IMR-90 (cell line): ENCODE measurements around the gene SLC9A5. TPM values are rescaled to one million over a fixed set of nuclear protein-coding genes. Genes with fewer than 3 reads are reported as not detected.
A peak's percentile ranks its signal among the peaks of the same experiment; 100 is the strongest.

Experiments
- ATAC-seq: fragments of 200-7000 bp; cut with Tn5 transposase; 2 replicates; pipeline ENCODE4 v1.9.1; 2020; ENCODE audit warnings: low read depth, mild to moderate bottlenecking, moderate library complexity
- BruUV-seq: library from RNA; stranded (reverse); fragments of 400-500 nt; replicated peaks from 2 replicates; lab custom pipeline; 2021; lab: Mats Ljungman, UMichigan
- CTCF ChIA-PET: fragments of 300-600 bp; formaldehyde crosslinking; extraction: SDS; loops from one replicate; lab custom pipeline; 2021; ENCODE audit warnings: antibody characterized with exemption; lab: Yijun Ruan, JAX
- POLR2A ChIA-PET: fragments of 300-600 bp; sonication (Branson Sonifier 250); formaldehyde crosslinking; loops from one replicate; lab custom pipeline; 2022; ENCODE audit warnings: antibody characterized with exemption; ENCODE audit not compliant: unreplicated experiment; lab: Charles Lee
- DNase-seq: peaks from one replicate; pipeline ENCODE4 v3.0.0; 2013
- H2AFZ ChIP-seq: replicated peaks from 2 replicates; pipeline ENCODE3; 2013; ENCODE audit warnings: low read length, mild to moderate bottlenecking; ENCODE audit not compliant: poor library complexity
- H2AK5ac ChIP-seq: 2 replicates; pipeline ENCODE4 v1.6.1; 2013; ENCODE audit warnings: low read depth, low read length, inconsistent platforms
- H2AK9ac ChIP-seq: replicated peaks from 2 replicates; pipeline ENCODE3; 2013; ENCODE audit warnings: mild to moderate bottlenecking, low read depth, low read length, moderate library complexity; ENCODE audit not compliant: poor library complexity
- H2BK120ac ChIP-seq: 2 replicates; pipeline ENCODE4 v1.6.1; 2013; ENCODE audit warnings: low read depth, low read length, inconsistent platforms
- H2BK15ac ChIP-seq: 3 replicates; pipeline ENCODE4 v1.6.1; 2013; ENCODE audit warnings: low read depth, low read length, inconsistent platforms
- H2BK20ac ChIP-seq: 2 replicates; pipeline ENCODE4 v1.6.1; 2013; ENCODE audit warnings: low read depth, mild to moderate bottlenecking, inconsistent platforms, low read length, moderate library complexity
- H2BK5ac ChIP-seq: 2 replicates; pipeline ENCODE4 v1.6.1; 2013; ENCODE audit warnings: mild to moderate bottlenecking, low read depth, low read length, inconsistent platforms; ENCODE audit not compliant: poor library complexity, severe bottlenecking
- H3K14ac ChIP-seq: replicated peaks from 2 replicates; pipeline ENCODE4 v1.6.1; 2013; ENCODE audit warnings: low read depth, low read length, inconsistent platforms
- H3K18ac ChIP-seq: 2 replicates; pipeline ENCODE4 v1.6.1; 2013; ENCODE audit warnings: low read depth, low read length, control low read depth
- H3K23ac ChIP-seq: 2 replicates; pipeline ENCODE4 v1.6.1; 2013; ENCODE audit warnings: low read depth, low read length, inconsistent platforms
- H3K27ac ChIP-seq: 2 replicates; pipeline ENCODE4 v1.5.1; 2013; ENCODE audit warnings: mild to moderate bottlenecking, control low read depth, low read length; ENCODE audit not compliant: insufficient read depth
- H3K27me3 ChIP-seq: 2 replicates; pipeline ENCODE4 v1.6.1; 2013; ENCODE audit warnings: low read length; ENCODE audit not compliant: control insufficient read depth, insufficient read depth
- H3K36me3 ChIP-seq: 2 replicates; pipeline ENCODE4 v1.6.1; 2013; ENCODE audit warnings: low read length, mixed read lengths; ENCODE audit not compliant: control insufficient read depth, insufficient read depth
- H3K4ac ChIP-seq: 2 replicates; pipeline ENCODE4 v1.6.1; 2013; ENCODE audit warnings: low read depth, low read length, inconsistent platforms
- H3K4me1 ChIP-seq: 2 replicates; pipeline ENCODE4 v1.6.1; 2013; ENCODE audit warnings: low read length, mixed read lengths; ENCODE audit not compliant: control insufficient read depth, insufficient read depth
- H3K4me2 ChIP-seq: 2 replicates; pipeline ENCODE4 v1.6.1; 2013; ENCODE audit warnings: low read depth, mild to moderate bottlenecking, control low read depth, low read length, moderate library complexity
- H3K4me3 ChIP-seq: 2 replicates; pipeline ENCODE4 v1.5.1; 2013; ENCODE audit warnings: low read depth, mild to moderate bottlenecking, control low read depth, low read length, moderate library complexity; ENCODE audit not compliant: insufficient read depth
- H3K56ac ChIP-seq: 2 replicates; pipeline ENCODE4 v1.6.1; 2013; ENCODE audit warnings: low read length, inconsistent platforms; ENCODE audit not compliant: insufficient read depth; ENCODE audit errors: extremely low read depth
- H3K79me1 ChIP-seq, 2 experiments: 2 replicates each; pipeline ENCODE4 v1.6.1; 2013; ENCODE audit warnings: low read length in 2 of 2, inconsistent platforms in 1 of 2, low read depth in 1 of 2
- H3K9ac ChIP-seq: 2 replicates; pipeline ENCODE4 v1.6.1; 2013; ENCODE audit warnings: low read depth, low read length, control low read depth
- H3K9me1 ChIP-seq: 2 replicates; pipeline ENCODE4 v1.6.1; 2013; ENCODE audit warnings: low read length, inconsistent platforms; ENCODE audit not compliant: insufficient read depth
- H3K9me3 ChIP-seq: 2 replicates; pipeline ENCODE4 v1.6.1; 2013; ENCODE audit warnings: low read length; ENCODE audit not compliant: control insufficient read depth, insufficient read depth
- H4K20me1 ChIP-seq: 2 replicates; pipeline ENCODE4 v1.6.1; 2013; ENCODE audit warnings: low read length, inconsistent platforms; ENCODE audit not compliant: insufficient read depth
- H4K5ac ChIP-seq: 2 replicates; pipeline ENCODE4 v1.6.1; 2013; ENCODE audit warnings: mild to moderate bottlenecking, low read depth, low read length, control low read depth
- H4K8ac ChIP-seq, 2 experiments: 2 replicates each; pipeline ENCODE4 v1.6.1; 2013; ENCODE audit warnings: low read depth in 2 of 2, low read length in 2 of 2, control low read depth in 1 of 2, inconsistent platforms in 1 of 2
- H4K91ac ChIP-seq: 2 replicates; pipeline ENCODE4 v1.6.1; 2013; ENCODE audit warnings: low read depth, low read length, inconsistent platforms; ENCODE audit not compliant: insufficient read depth
- BHLHE40 ChIP-seq: fragments of 150-350 bp; IDR thresholded peaks from 2 replicates; pipeline ENCODE4 v1.6.1; 2016; ENCODE audit warnings: mild to moderate bottlenecking, low read depth, low read length
- CEBPB ChIP-seq: IDR thresholded peaks from 2 replicates; pipeline ENCODE4 v1.6.1; 2012; ENCODE audit warnings: low read depth, low read length, improper control_type of control experiment
- CHD1 ChIP-seq: IDR thresholded peaks from 2 replicates; pipeline ENCODE4 v1.6.1; 2012; ENCODE audit warnings: low read depth, low read length, improper control_type of control experiment
- FOS ChIP-seq: fragments of 150-350 bp; IDR thresholded peaks from 2 replicates; pipeline ENCODE4 v1.6.1; 2016; ENCODE audit warnings: low read depth, low read length
- MAFK ChIP-seq: IDR thresholded peaks from 2 replicates; pipeline ENCODE4 v1.6.1; 2012; ENCODE audit warnings: low read depth, low read length, improper control_type of control experiment
- MAZ ChIP-seq: IDR thresholded peaks from 2 replicates; pipeline ENCODE4 v1.6.1; 2012; ENCODE audit warnings: low read depth, mild to moderate bottlenecking, low read length, improper control_type of control experiment, moderate library complexity, borderline replicate concordance
- MXI1 ChIP-seq: IDR thresholded peaks from 2 replicates; pipeline ENCODE4 v1.6.1; 2012; ENCODE audit warnings: low read depth, mild to moderate bottlenecking, low read length, moderate library complexity, borderline replicate concordance
- NFE2L2 ChIP-seq: fragments of 150-350 bp; IDR thresholded peaks from 2 replicates; pipeline ENCODE4 v1.6.1; 2016; ENCODE audit warnings: low read depth, mild to moderate bottlenecking, low read length
- RAD21 ChIP-seq: IDR thresholded peaks from 2 replicates; pipeline ENCODE4 v1.6.1; 2012; ENCODE audit warnings: low read length, improper control_type of control experiment
- RFX5 ChIP-seq: IDR thresholded peaks from 2 replicates; pipeline ENCODE4 v1.8.0; 2012; ENCODE audit warnings: low read depth, mild to moderate bottlenecking, low read length, moderate library complexity
- SMC3 ChIP-seq: fragments of 150-350 bp; IDR thresholded peaks from 2 replicates; pipeline ENCODE4 v1.6.1; 2016; ENCODE audit warnings: low read depth, mild to moderate bottlenecking, antibody characterized with exemption, low read length, moderate library complexity
- WGBS, 2 experiments: methylation state at CpG; one replicate each; pipeline versions ENCODE4 v1.1.5 to v1.1.7; 2013; ENCODE audit warnings: missing lambda C conversion rate in 2 of 2; ENCODE audit not compliant: insufficient read length in 1 of 2; ENCODE audit errors: extremely low coverage in 2 of 2; 5-methylcytosine and 5-hydroxymethylcytosine counted together
- dilution Hi-C: fragments of 300-500 bp; cut with HindIII; formaldehyde crosslinking; loops from one replicate; pipeline ENCODE4 v1.14.3; 2018; ENCODE audit warnings: low sequenced_read_pairs; ENCODE audit not compliant: unreplicated experiment
- in situ Hi-C: fragments of 300-500 bp; cut with MboI; formaldehyde crosslinking; loops from 3 replicates; pipeline ENCODE4 v1.14.3; 2019; ENCODE audit warnings: low sequenced_read_pairs, inconsistent platforms, mixed read lengths
- intact Hi-C: fragments of 100-400 bp; cut with micrococcal nuclease; formaldehyde crosslinking; loops from 2 replicates; pipeline ENCODE4 v1.10.0; 2022
- polyA plus RNA-seq, 3 experiments: library from polyadenylated mRNA; depleted of rRNA; stranded (reverse); fragments of >200 nt; gene quantifications; 2 replicates each; pipeline ENCODE4 v1.2.3, GENCODE V29; 2012; ENCODE audit warnings: low replicate concordance in 1 of 3
- total RNA-seq: library from RNA; depleted of rRNA; stranded (reverse); fragments of >200 nt; gene quantifications from 2 replicates; pipeline ENCODE4 v1.2.3, GENCODE V29; 2012
- TF ChIP-seq, protein P1 (sequence below): conservative IDR thresholded peaks from 2 replicates; pipeline ENCODE4 v1.5.1; 2012; ENCODE audit warnings: mild to moderate bottlenecking, low read depth, low read length, improper control_type of control experiment
- TF ChIP-seq, protein P2 (sequence below): fragments of 150-350 bp; IDR thresholded peaks from 2 replicates; pipeline ENCODE4 v1.6.1; 2017; ENCODE audit warnings: mild to moderate bottlenecking, antibody characterized with exemption, low read length, low read depth

Gene SLC9A5
- total and polyA plus RNA-seq, 2 of the 4 experiments (the other 2 are of a cell fraction), result 1.8 to 5.7 TPM

DNA sequence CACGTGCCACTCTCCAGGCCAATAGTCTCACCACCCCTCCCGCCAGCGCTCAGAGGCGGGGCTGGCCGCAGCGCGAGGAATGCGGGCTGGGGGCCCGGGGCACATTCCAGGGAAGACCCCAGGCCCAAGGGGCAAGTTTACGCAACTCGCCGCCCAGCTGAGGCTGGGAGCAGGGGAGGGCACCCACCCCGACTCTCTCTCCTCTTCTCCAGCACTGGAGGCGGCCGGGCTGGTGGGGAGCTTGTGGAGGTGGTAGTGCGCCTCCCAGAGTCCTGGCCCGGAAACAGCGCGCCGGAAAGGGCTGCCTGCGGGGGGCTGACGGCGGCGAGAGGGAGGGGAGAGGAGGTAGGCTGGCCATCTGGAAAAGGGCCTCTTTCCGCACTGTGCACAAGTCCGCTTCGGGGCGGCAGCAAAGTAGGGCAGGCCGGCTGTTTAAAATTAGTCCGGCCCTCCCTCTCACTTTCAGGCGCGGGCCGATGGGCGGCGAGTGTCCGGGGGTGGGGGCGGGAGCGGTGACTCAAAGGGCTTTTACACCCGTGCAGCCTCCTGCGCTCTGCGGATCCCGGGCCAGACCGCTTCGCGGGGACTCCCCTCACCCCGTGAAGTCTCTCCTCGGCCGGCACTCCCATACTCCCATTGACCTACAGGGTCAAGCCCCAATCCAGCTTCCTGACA is 2.6 kb upstream of the SLC9A5 start (continued):
- TF ChIP-seq MXI1 (no peak), SMC3 (no peak)

DNA sequence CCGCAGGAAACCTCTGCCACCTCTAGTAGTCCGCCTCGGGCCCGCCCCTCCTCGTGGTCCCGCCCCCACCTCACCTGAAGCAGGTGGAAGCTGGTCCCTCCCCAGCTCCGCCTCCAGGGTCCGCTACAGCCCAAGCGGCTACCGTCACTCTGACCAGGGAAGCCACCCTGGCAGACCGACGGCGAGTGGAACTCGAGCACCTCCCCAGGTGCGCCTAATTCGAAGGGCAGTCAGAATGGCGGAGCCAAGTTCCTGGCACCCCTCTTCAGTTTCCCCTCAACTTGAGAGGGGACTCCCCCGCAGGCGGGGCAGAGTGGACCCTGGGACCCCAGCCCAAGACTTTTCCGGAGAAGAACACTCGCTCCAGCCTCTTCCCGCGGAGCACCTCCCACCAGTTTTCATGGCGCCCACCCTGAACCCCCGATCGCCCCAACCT is 2.0 kb upstream of the SLC9A5 start:
- no TSS peak for BruUV-seq
- Histone ChIP-seq H2AK9ac (peak overlapping the region; percentile 97), H4K91ac (peak overlapping the region; percentile 39), H4K20me1 (no peaks in the 10 kb centered on the region; the same call in 1 of the 2 replicates), H3K4me1 (peaks cover 44% of the 10 kb centered on the region), H3K27me3 (no peaks in the 10 kb centered on the region), H3K9me1 (peaks cover 31% of the 10 kb centered on the region), H2BK5ac (peak overlapping the region; percentile 87), H3K36me3 (no peaks in the 10 kb centered on the region), H4K8ac (peak overlapping the region; percentile 38 to 61; a peak in 2 of 4 replicates), H2AFZ (peak overlapping the region; percentile 90), H3K4ac (peak overlapping the region; percentile 46), H3K14ac (peak overlapping the region; percentile 71), H4K5ac (peak overlapping the region; percentile 17; the same call in 1 of the 2 replicates), H2BK20ac (no peak overlapping the region), H3K79me1 (peaks cover 19 to 68% of the 10 kb centered on the region in 2 experiments; a peak in 3 of 4 replicates), H3K56ac (peak overlapping the region; percentile 45; the same call in 1 of the 2 replicates), H3K9ac (peak overlapping the region; percentile 52), H3K9me3 (no peaks in the 10 kb centered on the region), H3K4me2 (peak overlapping the region; percentile 69), H2BK15ac (peak overlapping the region; percentile 26; the same call in 1 of the 3 replicates), H2AK5ac (peak overlapping the region; percentile 83), H3K23ac (no peak overlapping the region), H3K27ac (peak overlapping the region; percentile 88), H2BK120ac (no peak overlapping the region), H3K18ac (peak overlapping the region; percentile 7; the same call in 1 of the 2 replicates), H3K4me3 (peak overlapping the region; percentile 89)
- in situ Hi-C loops (no loop called here), intact Hi-C loops (loop anchor here (1.0 to 5.0 kb wide), 2 partner anchors 19 to 146 kb away; partner anchors contain the start of genes TMEM208 and TPPP3), dilution Hi-C loops (no loop called here)
- CTCF ChIA-PET, result interaction anchor here (0.5 to 1.5 kb wide), 3 partner anchors 14 to 85 kb away, joined by 4 to 5 read pairs (median 4); no protein-coding TSS in a partner anchor
- no peak for ATAC-seq
- DNase-seq, result no peak
- POLR2A ChIA-PET, result interaction anchor here (0.5 to 0.6 kb wide), 3 partner anchors 12 to 103 kb away, joined by 4 to 8 read pairs (median 4); no protein-coding TSS in a partner anchor
- 0% methylated on average over 11 of the region's 26 CpGs; no CpG with 5 or more reads in 1 of the 2 experiments for WGBS, 2 experiments
- TF ChIP-seq NFE2L2 (no peak), MXI1 (no peak), RAD21 (no peak), MAFK (no peak), CEBPB (no peak), CHD1 (no peak), BHLHE40 (no peak), MAZ (no peak), RFX5 (no peak), FOS (no peak)
- TF ChIP-seq, protein P1, sequence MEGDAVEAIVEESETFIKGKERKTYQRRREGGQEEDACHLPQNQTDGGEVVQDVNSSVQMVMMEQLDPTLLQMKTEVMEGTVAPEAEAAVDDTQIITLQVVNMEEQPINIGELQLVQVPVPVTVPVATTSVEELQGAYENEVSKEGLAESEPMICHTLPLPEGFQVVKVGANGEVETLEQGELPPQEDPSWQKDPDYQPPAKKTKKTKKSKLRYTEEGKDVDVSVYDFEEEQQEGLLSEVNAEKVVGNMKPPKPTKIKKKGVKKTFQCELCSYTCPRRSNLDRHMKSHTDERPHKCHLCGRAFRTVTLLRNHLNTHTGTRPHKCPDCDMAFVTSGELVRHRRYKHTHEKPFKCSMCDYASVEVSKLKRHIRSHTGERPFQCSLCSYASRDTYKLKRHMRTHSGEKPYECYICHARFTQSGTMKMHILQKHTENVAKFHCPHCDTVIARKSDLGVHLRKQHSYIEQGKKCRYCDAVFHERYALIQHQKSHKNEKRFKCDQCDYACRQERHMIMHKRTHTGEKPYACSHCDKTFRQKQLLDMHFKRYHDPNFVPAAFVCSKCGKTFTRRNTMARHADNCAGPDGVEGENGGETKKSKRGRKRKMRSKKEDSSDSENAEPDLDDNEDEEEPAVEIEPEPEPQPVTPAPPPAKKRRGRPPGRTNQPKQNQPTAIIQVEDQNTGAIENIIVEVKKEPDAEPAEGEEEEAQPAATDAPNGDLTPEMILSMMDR, result no peak
- TF ChIP-seq, protein P2, sequence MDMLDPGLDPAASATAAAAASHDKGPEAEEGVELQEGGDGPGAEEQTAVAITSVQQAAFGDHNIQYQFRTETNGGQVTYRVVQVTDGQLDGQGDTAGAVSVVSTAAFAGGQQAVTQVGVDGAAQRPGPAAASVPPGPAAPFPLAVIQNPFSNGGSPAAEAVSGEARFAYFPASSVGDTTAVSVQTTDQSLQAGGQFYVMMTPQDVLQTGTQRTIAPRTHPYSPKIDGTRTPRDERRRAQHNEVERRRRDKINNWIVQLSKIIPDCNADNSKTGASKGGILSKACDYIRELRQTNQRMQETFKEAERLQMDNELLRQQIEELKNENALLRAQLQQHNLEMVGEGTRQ, result no peak
